GM23338 (cell line): Measurements from ENCODE around the gene UBE2H. TPM values are rescaled to one million over a fixed set of nuclear protein-coding genes. Genes with fewer than 3 reads are reported as not detected.

Experiments used
- ATAC-seq: fragments of 200-7000 bp; cut with Tn5 transposase; 3 replicates; pipeline ENCODE4 v1.9.1; 2020
- DNase-seq: peaks from one replicate; pipeline ENCODE4 v3.0.0-alpha.2; 2015; ENCODE audit warnings: low spot score
- H2AFZ ChIP-seq: fragments of 200-600 bp; sonication (generic); 2 replicates; pipeline ENCODE4 v1.8.0; 2016; ENCODE audit warnings: antibody characterized with exemption, mild to moderate bottlenecking, moderate library complexity
- H3F3A ChIP-seq: fragments of 200-600 bp; sonication (generic); replicated peaks from 2 replicates; pipeline ENCODE4 v1.8.0; 2017; ENCODE audit warnings: antibody characterized with exemption, mixed run types, low read depth
- H3K27ac ChIP-seq: fragments of 200-600 bp; sonication (generic); 2 replicates; pipeline ENCODE4 v1.6.1; 2016; ENCODE audit warnings: low read depth
- H3K27me3 ChIP-seq: fragments of 200-600 bp; sonication (generic); 2 replicates; pipeline ENCODE4 v1.8.0; 2016; ENCODE audit warnings: mild to moderate bottlenecking, mixed run types, moderate library complexity; ENCODE audit not compliant: insufficient read depth
- H3K36me3 ChIP-seq: fragments of 200-600 bp; sonication (generic); 2 replicates; pipeline ENCODE4 v1.8.0; 2016; ENCODE audit warnings: mild to moderate bottlenecking; ENCODE audit not compliant: insufficient read depth
- H3K4me1 ChIP-seq: fragments of 200-600 bp; sonication (generic); 2 replicates; pipeline ENCODE4 v1.8.0; 2016; ENCODE audit warnings: mild to moderate bottlenecking, moderate library complexity; ENCODE audit not compliant: insufficient read depth
- H3K4me2 ChIP-seq: fragments of 200-600 bp; sonication (generic); 2 replicates; pipeline ENCODE4 v1.7.1; 2017; ENCODE audit warnings: mixed run types
- H3K4me3 ChIP-seq: fragments of 200-600 bp; sonication (generic); 2 replicates; pipeline ENCODE4 v1.6.1; 2016; ENCODE audit warnings: mixed run types
- H3K79me2 ChIP-seq: fragments of 200-600 bp; sonication (generic); replicated peaks from 2 replicates; pipeline ENCODE4 v1.8.0; 2017; ENCODE audit warnings: mild to moderate bottlenecking; ENCODE audit not compliant: insufficient read depth
- H3K9me2 ChIP-seq: fragments of 200-600 bp; sonication (generic); 2 replicates; pipeline ENCODE4 v1.8.0; 2017; ENCODE audit not compliant: insufficient read depth
- H4K20me1 ChIP-seq: fragments of 200-600 bp; sonication (generic); replicated peaks from 2 replicates; pipeline ENCODE4 v1.8.0; 2017; ENCODE audit warnings: mild to moderate bottlenecking; ENCODE audit not compliant: insufficient read depth
- H3K27ac Mint-ChIP-seq: 2 replicates; pipeline ENCODE4 v1.8.0; 2020; ENCODE audit warnings: inconsistent platforms, mild to moderate bottlenecking, moderate library complexity, mixed read lengths
- H3K27me3 Mint-ChIP-seq: 3 replicates; pipeline ENCODE4 v1.8.0; 2022; ENCODE audit warnings: low read depth, mild to moderate bottlenecking, moderate library complexity, mixed read lengths, inconsistent platforms; ENCODE audit not compliant: insufficient read depth, poor library complexity
- H3K36me3 Mint-ChIP-seq: 3 replicates; pipeline ENCODE4 v1.8.0; 2021; ENCODE audit warnings: low read depth, mild to moderate bottlenecking, inconsistent platforms, moderate library complexity, mixed read lengths
- H3K4me1 Mint-ChIP-seq: 3 replicates; pipeline ENCODE4 v1.8.0; 2020; ENCODE audit warnings: mild to moderate bottlenecking, inconsistent platforms, mixed read lengths
- H3K4me3 Mint-ChIP-seq: 3 replicates; pipeline ENCODE4 v1.8.0; 2021; ENCODE audit warnings: moderate library complexity, mild to moderate bottlenecking, inconsistent platforms, mixed read lengths
- H3K9me3 Mint-ChIP-seq: 3 replicates; pipeline ENCODE4 v1.8.0; 2020; ENCODE audit warnings: moderate library complexity, mild to moderate bottlenecking, inconsistent platforms, mixed read lengths
- CREB1 ChIP-seq: fragments of 250-450 bp; sonication (Bioruptor Pico); IDR thresholded peaks from 2 replicates; pipeline ENCODE4 v1.5.0; 2020; ENCODE audit warnings: low read depth, mild to moderate bottlenecking, moderate library complexity
- EZH2 ChIP-seq: fragments of 200-600 bp; sonication (generic); IDR thresholded peaks from one replicate; pipeline ENCODE4 v1.8.0; 2017; ENCODE audit warnings: antibody characterized with exemption, mild to moderate bottlenecking, low read depth; ENCODE audit not compliant: unreplicated experiment
- EZH2phosphoT487 ChIP-seq: fragments of 200-600 bp; sonication (generic); IDR thresholded peaks from one replicate; pipeline ENCODE4 v1.8.1; 2018; ENCODE audit warnings: antibody characterized with exemption; ENCODE audit not compliant: unreplicated experiment
- JUNB ChIP-seq: IDR thresholded peaks from one replicate; pipeline ENCODE4 v1.6.1; 2016; ENCODE audit warnings: antibody characterized with exemption; ENCODE audit not compliant: unreplicated experiment
- NANOG ChIP-seq: IDR thresholded peaks from 2 replicates; pipeline ENCODE4 v1.6.1; 2016; ENCODE audit warnings: antibody characterized with exemption, borderline replicate concordance
- POLR2AphosphoS5 ChIP-seq: IDR thresholded peaks from 2 replicates; pipeline ENCODE4 v1.6.1; 2016; ENCODE audit warnings: antibody characterized with exemption, low read depth
- REST ChIP-seq: IDR thresholded peaks from one replicate; pipeline ENCODE4 v1.6.1; 2018; ENCODE audit warnings: antibody characterized with exemption; ENCODE audit not compliant: unreplicated experiment
- STAT1 ChIP-seq: IDR thresholded peaks from one replicate; pipeline ENCODE4 v1.6.1; 2016; ENCODE audit warnings: antibody characterized with exemption; ENCODE audit not compliant: unreplicated experiment
- ZNF114 ChIP-seq: fragments of 250-450 bp; sonication (Bioruptor Pico); IDR thresholded peaks from 2 replicates; pipeline ENCODE4 v1.5.0; 2020; ENCODE audit warnings: mild to moderate bottlenecking, moderate library complexity
- ZNF331 ChIP-seq: fragments of 250-450 bp; sonication (Bioruptor Pico); IDR thresholded peaks from 2 replicates; pipeline ENCODE4 v1.5.0; 2020; ENCODE audit warnings: low read depth, mild to moderate bottlenecking, moderate library complexity
- ZNF462 ChIP-seq: fragments of 250-450 bp; sonication (Bioruptor Pico); IDR thresholded peaks from 2 replicates; pipeline ENCODE4 v1.5.0; 2020; ENCODE audit warnings: mild to moderate bottlenecking, moderate library complexity
- polyA plus RNA-seq: library from polyadenylated mRNA; unstranded; fragments of >200 nt; fragmentation: Nextera tagmentation; extraction: Ambion mirVana; gene quantifications from 2 replicates; pipeline ENCODE4 v1.2.1, GENCODE V29; 2016
- total RNA-seq: library from RNA; depleted of rRNA; stranded (reverse); fragments of >200 nt; shearing (Covaris generic); gene quantifications from 2 replicates; pipeline ENCODE4 v1.2.3, GENCODE V29; 2014
- TF ChIP-seq, protein P1 (sequence below): IDR thresholded peaks from 2 replicates; pipeline ENCODE4 v1.6.1; 2016; ENCODE audit warnings: antibody characterized with exemption
- TF ChIP-seq, protein P2 (sequence below), 2 experiments: fragments of 200-600 bp in 1 of 2; sonication (generic) in 1 of 2; conservative IDR thresholded peaks; 2 replicates each; pipeline versions ENCODE4 v1.5.1 to v1.6.1; 2016 to 2017; ENCODE audit warnings: antibody characterized with exemption in 2 of 2, low read depth in 2 of 2, mild to moderate bottlenecking in 2 of 2, moderate library complexity in 1 of 2

Gene UBE2H
- total and polyA plus RNA-seq, 2 experiments from 2014 or later: 40.8 to 86.5 TPM

GRCh38 chr7:129789652-129790051, 163.1 kb downstream of the UBE2H start:
- Histone ChIP-seq H3K27ac (no peak overlapping the region), H3K79me2 (no peaks in the 10 kb centered on the region), H3K9me2 (no peaks in the 10 kb centered on the region), H3K4me1 (peaks cover 23% of the 10 kb centered on the region), H2AFZ (no peak overlapping the region), H3K27me3 (peaks cover 68% of the 10 kb centered on the region), H3F3A (peaks cover 26% of the 10 kb centered on the region), H3K36me3 (no peaks in the 10 kb centered on the region; the same call in 1 of the 2 replicates), H3K4me3 (no peak overlapping the region), H4K20me1 (peaks cover 5% of the 10 kb centered on the region; the same call in 1 of the 2 replicates), H3K4me2 (no peak overlapping the region)
- Mint-ChIP-seq H3K36me3 (no peaks in the 10 kb centered on the region; the same call in 2 of the 3 replicates), H3K27me3 (peaks cover 76% of the 10 kb centered on the region), H3K4me1 (peaks cover 27% of the 10 kb centered on the region), H3K4me3 (no peak overlapping the region), H3K27ac (no peak overlapping the region), H3K9me3 (no peaks in the 10 kb centered on the region)
- DNase-seq (no peak), ATAC-seq (no peak)
- TF ChIP-seq, protein P1, sequence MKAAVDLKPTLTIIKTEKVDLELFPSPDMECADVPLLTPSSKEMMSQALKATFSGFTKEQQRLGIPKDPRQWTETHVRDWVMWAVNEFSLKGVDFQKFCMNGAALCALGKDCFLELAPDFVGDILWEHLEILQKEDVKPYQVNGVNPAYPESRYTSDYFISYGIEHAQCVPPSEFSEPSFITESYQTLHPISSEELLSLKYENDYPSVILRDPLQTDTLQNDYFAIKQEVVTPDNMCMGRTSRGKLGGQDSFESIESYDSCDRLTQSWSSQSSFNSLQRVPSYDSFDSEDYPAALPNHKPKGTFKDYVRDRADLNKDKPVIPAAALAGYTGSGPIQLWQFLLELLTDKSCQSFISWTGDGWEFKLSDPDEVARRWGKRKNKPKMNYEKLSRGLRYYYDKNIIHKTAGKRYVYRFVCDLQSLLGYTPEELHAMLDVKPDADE: no peak
- TF ChIP-seq EZH2: no peak
- TF ChIP-seq ZNF462: no peak
- no peak for TF ChIP-seq EZH2phosphoT487
- TF ChIP-seq, protein P2, sequence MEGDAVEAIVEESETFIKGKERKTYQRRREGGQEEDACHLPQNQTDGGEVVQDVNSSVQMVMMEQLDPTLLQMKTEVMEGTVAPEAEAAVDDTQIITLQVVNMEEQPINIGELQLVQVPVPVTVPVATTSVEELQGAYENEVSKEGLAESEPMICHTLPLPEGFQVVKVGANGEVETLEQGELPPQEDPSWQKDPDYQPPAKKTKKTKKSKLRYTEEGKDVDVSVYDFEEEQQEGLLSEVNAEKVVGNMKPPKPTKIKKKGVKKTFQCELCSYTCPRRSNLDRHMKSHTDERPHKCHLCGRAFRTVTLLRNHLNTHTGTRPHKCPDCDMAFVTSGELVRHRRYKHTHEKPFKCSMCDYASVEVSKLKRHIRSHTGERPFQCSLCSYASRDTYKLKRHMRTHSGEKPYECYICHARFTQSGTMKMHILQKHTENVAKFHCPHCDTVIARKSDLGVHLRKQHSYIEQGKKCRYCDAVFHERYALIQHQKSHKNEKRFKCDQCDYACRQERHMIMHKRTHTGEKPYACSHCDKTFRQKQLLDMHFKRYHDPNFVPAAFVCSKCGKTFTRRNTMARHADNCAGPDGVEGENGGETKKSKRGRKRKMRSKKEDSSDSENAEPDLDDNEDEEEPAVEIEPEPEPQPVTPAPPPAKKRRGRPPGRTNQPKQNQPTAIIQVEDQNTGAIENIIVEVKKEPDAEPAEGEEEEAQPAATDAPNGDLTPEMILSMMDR (conservative IDR thresholded peaks at IDR 0.05; ENCODE audit: low read depth in 2 of 2): no peak
- no peak for TF ChIP-seq POLR2AphosphoS5
- no peak for TF ChIP-seq STAT1
- TF ChIP-seq NANOG: no peak
- TF ChIP-seq ZNF114 (CRISPR knock-in tag): no peak
- TF ChIP-seq REST: no peak
- no peak for TF ChIP-seq CREB1 (CRISPR knock-in tag)
- TF ChIP-seq ZNF331 (CRISPR knock-in tag): no peak
- TF ChIP-seq JUNB: no peak
